Stimulated activated CD4-positive, alpha-beta T cell treated with anti-CD3 and anti-CD28 coated beads, TNF-alpha, amount 100 ng/mL, for 1 hour (primary cell): ENCODE data around the gene TK2.
"Not testable (repeated sequence)": the region's sequence is repeated elsewhere in the genome, so short reads cannot be mapped to it uniquely, and the experiment has no call there.

Experiments used
- DNase-seq, 3 donors: peaks; one replicate each; pipeline ENCODE4 v3.0.0-alpha.2; 2020; ENCODE audit warnings: low read depth in 3 of 3, low spot score in 1 of 3

The TK2 gene

DNA sequence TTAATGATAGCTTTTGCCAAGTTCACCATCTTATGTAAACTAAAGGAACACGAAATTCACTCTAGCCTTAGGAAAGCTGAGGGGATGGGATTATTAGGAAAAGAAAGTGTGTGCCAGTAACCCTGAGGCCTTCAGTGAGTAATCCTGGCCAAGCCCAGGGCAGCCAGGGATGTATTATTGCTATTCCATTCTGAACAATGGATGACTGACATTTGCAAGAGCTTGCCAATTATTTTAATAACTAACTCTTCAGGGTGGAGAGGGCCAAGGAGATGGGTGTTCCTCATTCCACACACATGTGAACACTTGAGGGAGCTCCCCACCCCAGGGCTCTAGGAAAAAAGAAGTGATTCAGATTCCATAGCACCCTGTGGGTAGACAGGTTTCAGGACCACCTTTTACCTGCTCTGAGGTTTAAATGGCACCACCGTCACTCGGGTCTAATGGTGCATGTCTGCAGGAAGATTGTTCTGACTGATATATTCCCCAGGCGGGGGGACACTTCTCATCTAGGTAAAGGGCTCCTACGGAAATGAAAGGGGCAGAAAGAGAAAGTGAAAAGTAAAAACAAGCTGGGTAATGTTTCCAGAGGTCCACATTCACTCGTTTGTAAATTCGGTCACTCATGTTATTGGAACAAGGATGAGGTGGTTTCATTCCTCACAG, 41.5 kb downstream of the TK2 start:
- no peak for DNase-seq

DNA sequence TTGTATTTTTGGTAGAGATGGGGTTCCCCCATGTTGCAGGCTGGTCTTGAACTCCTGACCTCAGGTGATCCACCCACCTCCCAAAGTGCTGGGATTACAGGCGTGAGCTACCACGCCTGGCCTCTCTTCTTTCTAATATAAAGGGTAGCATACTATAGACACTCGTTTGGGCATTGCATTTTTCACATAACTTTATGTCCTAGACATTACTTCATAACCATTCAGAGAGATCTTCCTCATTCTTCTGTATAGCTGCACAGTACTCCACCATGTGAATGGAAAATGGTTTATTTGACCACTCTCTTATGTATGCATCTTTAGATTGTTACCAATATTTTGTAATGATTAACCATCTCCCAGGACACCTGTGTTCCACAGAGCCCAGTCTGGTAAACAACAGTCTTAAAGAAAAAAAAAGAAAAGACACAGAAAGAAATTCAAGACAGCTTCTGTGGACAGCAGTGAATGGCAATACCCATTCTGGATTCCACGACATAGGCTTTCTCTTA, 42.1 kb downstream of the TK2 start:
- DNase-seq: no peak

DNA sequence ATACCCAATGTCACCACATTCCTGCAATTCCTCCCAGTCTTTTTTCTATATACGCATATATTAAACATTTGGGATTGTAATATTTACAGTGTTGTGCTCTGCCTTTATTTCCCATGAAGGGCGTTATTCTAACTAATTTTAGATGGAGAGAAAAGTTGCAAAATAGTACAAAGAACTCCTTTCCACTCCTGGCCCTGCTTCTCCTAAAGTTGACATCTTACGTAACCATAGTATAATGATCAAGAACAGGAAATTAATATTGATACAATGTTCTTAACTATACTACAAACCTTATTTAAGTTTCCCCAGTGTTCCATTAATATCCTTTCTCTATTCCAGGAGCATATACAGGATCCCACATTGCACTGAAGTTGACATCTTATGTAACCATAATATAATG, 46.3 kb downstream of the TK2 start:
- DNase-seq: no peak

DNA sequence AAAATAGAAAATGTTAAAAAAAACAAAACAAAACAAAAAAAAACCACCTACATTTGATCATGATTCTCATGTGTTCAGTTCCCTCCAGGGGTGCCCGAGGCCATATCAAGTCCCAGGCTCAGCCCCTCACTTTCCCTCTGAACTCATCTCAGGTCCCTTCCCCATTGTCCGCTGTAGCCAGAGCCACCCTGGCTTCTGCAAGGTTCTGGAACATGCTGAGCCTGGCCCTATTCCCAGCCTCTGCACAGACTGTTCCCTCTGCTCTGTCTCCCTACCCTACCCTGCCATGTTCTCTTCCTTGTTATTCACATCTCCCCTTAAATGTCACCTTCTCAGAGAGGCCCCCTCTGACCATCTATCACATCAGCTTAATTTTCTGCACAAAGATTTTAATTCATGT, 46.9 kb downstream of the TK2 start:
- no peak for DNase-seq

DNA sequence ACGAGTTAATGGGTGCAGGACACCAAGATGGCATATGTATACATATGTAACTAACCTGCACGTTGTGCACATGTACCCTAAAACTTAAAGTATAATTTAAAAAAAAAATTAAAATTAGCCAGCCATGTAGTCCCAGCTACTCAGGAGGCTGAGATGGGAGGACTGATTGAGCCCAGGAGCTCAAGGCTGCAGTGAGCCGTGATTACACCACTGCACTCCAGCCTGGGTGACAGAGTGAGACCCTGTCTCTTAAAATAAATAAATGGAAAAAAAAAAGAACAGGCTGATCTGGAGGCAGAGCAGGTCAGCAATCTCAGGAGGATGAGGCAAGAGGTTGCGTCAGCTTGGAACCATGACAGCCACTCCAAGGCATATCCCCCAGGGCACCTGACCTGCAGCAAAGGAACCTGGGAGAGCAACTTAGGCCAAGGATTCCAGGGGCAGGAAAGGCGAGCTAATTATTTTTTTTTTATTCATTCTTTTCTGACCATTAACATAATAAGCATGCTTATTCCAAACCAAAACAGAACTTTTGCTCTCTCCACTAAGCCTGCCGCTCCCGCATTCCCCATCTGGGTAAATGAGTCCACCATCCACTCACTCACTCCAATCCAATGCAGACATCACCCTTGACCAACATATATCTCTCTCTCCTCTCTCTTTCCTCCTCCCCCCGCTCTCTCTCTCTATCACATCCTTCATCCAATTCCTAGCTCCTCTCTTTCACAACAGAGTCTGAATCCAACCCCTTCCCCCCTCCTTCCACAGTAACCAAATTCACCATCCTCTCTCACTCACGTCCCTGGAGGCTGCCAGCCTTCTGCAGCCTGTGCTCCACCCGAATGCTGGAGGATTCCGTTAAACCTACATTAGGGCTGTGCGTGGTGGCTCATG, 47.7 kb downstream of the TK2 start:
- DNase-seq: no peak

DNA sequence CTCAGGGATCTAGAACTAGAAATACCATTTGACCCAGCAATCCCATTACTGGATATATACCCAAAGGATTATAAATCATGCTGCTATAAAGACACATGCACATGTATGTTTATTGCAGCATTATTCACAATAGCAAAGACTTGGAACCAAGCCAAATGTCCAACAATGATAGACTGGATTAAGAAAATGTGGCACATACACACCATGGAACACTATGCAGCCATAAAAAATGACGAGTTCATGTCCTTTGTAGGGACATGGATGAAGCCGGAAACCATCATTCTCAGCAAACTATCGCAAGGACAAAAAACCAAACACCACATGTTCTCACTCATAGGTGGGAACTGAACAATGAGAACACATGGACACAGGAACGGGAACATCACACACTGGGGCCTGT, 48.4 kb downstream of the TK2 start:
- DNase-seq: not testable (repeated sequence)

DNA sequence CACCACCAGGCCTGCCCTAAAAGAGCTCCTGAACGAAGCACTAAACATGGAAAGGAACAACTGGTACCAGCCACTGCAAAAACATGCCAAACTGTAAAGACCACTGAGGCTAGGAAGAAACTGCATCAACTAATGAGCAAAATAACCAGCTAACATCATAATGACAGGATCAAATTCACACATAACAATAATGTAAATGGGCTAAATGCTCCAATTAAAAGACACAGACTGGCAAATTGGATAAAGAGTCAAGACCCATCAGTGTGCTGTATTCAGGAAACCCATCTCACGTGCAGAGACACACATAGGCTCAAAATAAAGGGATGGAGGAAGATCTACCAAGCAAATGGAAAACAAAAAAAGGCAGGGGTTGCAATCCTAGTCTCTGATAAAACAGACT, 52.0 kb downstream of the TK2 start:
- DNase-seq: not testable (repeated sequence)

DNA sequence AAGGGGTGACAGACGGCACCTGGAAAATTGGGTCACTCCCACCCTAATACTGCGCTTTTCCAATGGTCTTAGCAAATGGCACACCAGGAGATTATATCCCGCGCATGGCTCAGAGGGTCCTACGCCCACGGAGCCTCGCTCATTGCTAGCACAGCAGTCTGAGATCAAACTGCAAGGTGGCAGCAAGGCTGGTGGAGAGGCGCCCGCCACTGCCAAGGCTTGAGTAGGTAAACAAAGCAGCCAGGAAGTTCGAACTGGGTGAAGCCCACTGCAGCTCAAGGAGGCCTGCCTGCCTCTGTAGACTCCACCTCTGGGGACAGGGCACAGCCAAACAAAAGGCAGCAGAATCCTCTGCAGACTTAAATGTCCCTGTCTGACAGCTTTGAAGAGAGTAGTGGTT, 53.7 kb downstream of the TK2 start:
- DNase-seq: not testable (repeated sequence)

DNA sequence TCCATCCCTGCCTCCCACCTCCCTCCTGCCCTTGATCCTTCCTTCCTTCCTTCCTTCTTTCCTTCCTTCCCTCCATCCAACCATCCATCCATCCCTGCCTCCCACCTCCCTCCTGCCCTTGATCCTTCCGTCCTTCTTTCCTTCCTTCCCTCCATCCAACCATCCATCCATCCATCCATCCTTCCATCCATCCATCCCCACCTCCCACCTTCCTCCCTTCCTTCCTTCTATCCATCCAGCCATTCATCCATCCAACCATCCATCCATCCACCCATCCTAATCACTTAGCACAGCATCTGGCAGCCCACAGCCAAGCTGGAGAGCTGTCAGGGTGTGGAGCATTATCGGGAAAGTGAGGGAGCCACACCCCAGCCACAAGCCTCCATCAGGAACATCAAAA, 54.5 kb downstream of the TK2 start:
- DNase-seq: no peak

DNA sequence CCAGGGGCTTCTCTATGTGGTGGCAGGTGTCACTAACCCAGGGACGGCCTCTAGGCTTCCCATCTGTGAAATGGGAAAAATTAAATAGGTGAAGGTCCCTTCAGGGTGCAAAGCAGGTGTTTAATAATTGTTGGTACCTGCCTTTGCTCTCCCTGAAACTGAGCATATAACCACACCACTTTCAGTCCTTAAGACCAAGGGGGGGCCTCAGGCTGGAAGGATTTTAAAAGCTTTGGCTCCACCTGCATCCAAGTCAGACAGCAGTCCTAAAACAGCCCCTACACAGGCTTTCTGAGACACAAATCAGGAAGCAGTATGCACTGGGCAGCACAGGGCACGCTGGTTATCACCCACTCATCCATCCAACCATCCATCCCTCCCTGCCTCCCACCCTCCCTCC, 55.0 kb downstream of the TK2 start:
- DNase-seq: no peak

DNA sequence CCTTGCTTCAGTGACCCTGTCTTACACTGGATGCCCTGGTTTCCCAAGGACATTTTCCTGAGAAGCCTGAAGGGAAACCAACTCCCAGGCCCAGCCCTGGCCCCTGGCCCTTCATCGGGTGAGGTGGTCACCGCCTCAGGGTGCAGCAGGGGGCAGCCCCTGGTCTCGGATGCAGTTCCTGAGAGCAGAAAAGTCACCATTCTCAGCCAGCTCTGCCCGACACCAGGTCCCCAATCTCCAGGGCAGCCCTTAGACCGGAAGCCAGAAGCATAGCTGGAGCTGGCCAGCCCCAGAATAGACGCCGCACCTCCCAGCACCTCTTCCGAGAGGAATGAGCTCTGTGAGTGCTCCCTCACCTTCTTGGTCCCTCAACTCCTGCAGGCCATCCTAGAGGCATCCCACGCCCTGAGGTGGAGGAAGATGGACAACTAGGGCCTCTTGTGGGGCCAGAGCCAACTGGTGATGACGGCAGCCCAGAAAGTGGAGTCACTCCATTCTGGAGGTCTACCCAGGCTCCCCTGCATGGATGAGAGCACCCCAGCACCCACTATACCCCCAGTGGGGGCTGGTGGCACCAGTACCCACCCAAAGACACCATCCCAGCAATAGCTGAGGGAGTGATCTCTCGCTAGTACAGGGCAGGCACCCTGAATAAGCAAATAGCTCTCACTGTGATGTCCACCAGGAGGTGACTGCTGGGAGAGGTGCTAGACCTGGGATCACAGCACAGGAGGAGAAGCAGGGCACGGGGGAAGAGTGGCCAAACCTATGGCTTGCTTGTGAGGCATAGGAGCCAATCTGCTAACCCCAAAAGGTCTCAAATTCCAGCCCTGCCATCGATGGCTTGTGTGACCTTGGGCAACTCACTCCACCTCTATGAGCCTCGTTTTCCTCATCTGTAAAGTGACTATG, 56.2 kb downstream of the TK2 start:
- DNase-seq: no peak

DNA sequence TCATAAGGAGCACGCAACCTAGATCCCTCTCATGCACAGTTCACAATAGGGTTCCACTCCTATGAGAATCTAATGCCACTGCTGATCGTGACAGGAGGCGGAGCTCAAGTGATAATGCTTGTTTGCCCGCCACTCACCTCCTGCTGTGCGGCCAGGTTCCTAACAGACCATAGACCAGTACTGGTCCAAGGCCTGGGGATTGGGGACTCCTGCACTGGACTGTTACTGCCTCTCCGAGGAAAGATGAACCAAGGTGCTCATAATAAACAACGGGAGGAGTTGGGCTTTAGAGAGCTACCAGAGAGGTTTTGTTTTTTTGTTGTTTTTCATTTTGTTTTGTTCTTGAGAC, 58.2 kb downstream of the TK2 start:
- DNase-seq: no peak

DNA sequence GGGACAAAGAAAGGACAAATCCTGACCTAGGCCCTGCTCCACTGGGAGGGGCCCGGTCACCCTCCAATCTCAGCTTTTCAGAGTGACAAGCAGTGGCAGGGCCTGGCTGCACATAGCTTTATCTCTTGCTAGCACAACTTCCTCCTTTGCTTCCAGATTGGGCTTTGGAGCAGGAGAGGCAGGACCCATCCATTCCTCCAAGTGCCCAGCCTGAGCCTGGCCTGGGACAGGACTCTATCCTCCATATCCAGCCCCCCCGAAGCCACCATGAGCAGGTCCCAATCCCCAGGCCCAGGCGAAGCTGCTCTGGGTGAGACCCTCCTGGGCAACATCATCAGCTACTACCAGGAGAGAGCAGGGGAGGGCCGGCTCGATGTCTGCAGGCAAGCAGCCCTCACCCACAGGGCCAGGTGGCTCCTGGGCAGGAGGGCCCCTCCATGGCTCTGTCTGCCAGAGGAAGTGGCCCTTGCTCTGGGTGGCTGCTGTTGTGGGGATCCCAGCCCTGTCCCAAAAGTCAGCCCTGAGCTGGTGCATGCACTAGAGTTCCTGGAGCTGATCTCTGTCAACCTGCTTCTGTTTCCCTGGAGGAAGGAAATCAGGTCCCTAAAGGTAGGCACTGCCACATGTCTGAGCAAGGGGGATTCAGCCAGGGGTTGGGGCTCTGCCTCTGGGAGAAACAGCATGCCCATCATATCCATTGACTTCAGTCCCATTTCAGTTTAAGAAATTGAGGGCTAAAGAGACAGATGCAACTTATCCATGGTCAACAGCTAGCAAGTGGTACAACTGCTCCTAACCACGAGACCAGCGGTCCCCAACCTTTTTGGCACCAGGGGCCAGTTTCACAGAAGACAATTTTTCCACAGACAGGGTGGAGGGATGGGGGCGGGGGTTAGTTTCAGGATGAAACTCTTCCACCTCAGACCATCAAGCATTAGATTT, 58.9 kb downstream of the TK2 start:
- no peak for DNase-seq

DNA sequence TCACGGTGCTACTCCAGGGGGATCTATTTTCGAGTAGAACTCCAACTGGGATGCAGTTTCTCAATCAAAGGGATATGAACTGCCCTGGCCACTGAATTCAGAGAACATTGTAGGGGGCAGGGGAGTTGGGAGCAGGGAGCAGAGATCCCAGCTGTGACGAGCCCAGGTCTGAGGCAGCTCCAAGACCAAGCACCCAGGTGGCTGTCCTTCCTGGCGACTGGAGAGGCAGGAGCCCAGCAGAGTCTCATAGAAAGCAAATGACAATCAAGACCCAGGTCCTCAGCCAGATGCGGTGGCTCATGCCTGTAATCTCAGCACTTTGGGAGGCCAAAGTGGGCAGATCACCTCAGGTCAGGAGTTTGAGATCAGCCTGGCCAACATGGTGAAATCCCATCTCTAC, 60.1 kb downstream of the TK2 start:
- DNase-seq: no peak

DNA sequence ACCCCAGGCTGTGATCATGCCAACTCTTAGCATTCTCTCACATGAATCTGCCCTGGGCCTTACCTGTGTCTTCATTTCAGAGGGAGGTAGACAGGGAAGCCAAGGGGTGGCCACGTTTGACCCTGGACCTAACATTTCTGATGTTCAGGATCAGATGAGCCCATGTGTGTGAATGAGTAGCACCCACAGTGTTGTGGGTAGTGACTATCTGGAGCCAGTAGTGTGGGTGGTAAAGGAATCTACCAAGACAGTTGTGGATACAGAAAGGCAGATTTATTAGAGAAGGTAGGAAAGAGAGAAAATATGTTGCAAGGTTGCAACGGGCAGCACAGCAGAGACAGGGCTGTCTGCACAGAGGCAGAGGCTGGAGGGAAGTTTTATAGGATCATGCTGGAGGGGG, 60.5 kb downstream of the TK2 start:
- DNase-seq: no peak

DNA sequence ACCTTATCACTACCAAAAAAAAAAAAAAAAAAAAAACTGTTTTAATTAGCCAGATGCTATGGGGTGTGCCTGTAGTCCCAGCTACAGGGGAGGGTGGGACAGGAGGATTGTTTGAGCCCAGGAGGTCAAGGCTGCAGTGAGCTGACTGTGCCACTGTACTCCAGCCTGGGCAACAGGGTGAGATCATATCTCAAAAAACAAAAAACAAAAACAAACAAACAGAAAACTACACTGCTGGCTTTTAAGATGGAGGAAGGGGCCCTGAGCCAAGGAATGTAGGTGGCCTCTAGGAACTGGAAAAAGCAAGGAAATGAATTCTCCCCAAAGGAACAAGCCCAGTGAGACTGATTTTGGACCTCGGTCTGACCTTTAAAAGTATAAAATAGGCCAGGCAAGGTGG, 61.4 kb downstream of the TK2 start:
- no peak for DNase-seq

DNA sequence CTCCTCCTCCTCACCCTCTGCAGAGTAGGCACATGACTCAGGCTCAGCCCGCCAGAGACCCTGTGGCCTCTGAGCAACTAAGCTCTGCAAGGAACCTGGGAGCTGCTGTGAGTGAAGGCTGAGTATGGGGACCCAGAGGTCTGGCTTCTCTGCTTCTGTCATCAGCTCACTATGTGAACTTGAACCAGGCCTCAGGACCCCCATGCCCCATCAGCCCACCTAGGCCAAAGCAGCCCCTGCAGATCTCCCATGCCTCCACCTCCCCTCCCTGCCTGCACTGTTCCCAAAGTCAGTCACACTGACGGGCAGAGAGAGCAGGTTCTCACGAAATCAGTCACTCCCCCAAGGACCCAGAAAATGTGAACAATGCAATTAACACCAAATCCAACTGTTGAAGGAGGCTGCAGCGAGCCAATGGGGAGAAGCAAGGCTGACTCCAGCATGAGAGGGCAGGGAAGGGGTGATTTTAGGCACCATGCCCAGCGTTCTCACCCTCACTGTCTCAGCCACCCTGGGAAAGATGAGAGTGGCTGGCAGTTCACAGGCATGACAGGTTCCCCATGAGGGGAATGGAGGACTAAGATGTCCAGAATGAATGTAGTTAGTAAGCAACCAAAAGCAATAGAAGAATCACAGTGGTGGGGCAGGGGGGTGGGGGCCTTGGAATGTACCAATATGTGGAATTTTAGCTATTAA, 62.2 kb downstream of the TK2 start:
- DNase-seq: no peak

DNA sequence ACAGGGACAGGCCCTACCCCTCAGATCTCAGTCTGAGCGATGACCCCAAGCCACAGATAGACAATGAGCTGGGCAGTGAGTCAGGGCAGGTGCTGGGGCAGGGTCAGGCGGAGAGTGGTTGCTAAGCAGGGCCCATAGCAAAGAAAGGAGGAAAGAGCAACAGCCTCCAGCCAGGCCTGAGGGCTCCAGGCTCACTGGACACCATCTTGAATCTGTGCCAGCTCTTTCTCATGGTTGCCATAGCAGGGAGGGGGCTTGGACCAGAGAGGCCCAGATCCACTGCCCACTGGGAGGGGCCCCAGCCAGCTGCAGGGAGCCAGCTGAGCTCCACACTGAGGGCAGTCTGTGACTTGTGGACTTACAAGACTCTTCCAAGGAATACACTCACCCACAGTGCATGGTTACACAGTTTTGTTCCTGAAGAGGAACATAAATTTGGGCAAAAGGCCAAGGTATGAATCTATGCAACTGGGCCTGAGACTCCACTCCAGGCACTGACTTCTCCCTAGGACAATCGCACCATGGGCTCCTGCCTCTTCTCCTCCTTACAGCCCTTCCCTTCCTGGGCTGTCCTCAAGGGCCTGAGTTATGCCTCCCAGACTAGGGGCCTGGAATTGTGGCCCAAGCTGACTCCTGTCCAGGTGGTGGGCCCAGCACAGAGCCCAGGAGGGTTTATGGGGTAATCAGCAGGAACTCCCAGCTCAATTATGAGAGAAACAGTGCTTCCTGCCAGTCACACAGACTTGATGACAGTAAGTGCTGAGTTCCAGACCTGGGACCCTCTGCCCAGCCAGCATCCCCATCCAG, 62.9 kb downstream of the TK2 start:
- DNase-seq: no peak

DNA sequence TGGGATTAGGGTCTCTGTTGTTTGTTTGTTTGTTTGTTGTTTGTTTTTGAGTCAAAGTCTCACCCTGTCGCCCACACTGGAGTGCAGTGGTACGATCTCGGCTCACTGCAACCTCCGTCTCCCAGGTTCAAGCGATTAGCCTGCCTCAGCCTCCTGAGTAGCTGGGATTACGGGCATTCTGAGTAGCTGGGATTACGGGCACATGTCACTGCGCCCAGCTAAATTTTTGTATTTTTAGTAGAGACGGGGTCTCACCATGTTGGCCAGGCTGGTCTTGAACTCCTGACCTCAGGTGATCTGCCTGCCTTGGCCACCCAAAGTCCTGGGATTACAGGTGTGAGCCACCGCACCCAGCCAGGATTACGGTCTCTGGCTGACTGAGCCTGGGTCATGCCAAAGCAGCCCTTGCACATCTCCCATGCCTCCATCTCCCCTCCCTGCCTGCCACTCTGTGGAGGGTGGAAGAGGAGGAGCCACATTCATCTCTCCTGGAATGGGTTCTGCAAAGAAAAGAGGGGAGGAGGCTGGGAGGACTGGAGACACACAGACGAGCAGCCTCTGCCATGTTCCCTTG, 63.6 kb downstream of the TK2 start:
- no peak for DNase-seq
